Endothelial cell of umbilical vein (primary cell): ENCODE measurements around the gene DERA. TPM values are rescaled to one million over a fixed set of nuclear protein-coding genes. Genes with fewer than 3 reads are reported as not detected.

Experiments used
- BruUV-seq: library from RNA; stranded (reverse); fragments of 400-500 nt; replicated peaks from 2 replicates; lab custom pipeline; 2021; lab: Mats Ljungman, UMichigan
- CTCF ChIA-PET: fragments of 300-600, 350-600 bp; sonication (Branson Sonifier 250); formaldehyde crosslinking; loops from one replicate; lab custom pipeline; 2021; ENCODE audit warnings: antibody characterized with exemption, inconsistent platforms; lab: Charles Lee
- POLR2A ChIA-PET: fragments of 300-600, 350-600 bp; sonication (Branson Sonifier 250); formaldehyde crosslinking; loops from one replicate; lab custom pipeline; 2021; ENCODE audit warnings: antibody characterized with exemption, inconsistent platforms; lab: Charles Lee
- DNase-seq: peaks from one replicate; pipeline ENCODE4 v3.0.0-alpha.2; 2011; ENCODE audit warnings: low read depth, low spot score
- FAIRE-seq: peaks from 2 replicates; lab custom pipeline; 2011; peaks lifted over from hg19 to GRCh38; lab: Jason Lieb, UNC
- H2AFZ ChIP-seq: 2 replicates; pipeline ENCODE4 v1.6.0; 2012; ENCODE audit warnings: low read depth, low read length, control low read depth, inconsistent platforms
- H3K27ac ChIP-seq: 2 replicates; pipeline ENCODE4 v1.5.1; 2011; ENCODE audit warnings: low read depth, mild to moderate bottlenecking, control low read depth, low read length, moderate library complexity; ENCODE audit not compliant: insufficient read depth
- H3K27me3 ChIP-seq, 2 experiments: 2 replicates each; pipeline versions ENCODE4 v1.6.0 to v1.6.1; 2011; ENCODE audit warnings: low read length in 2 of 2, mixed read lengths in 1 of 2; ENCODE audit not compliant: control insufficient read depth in 2 of 2, insufficient read depth in 2 of 2
- H3K36me3 ChIP-seq, 2 experiments: 2 replicates in 1 of 2; 3 replicates in 1 of 2; pipeline ENCODE4 v1.5.1; 2011; ENCODE audit warnings: low read length in 2 of 2, mild to moderate bottlenecking in 1 of 2, moderate library complexity in 1 of 2; ENCODE audit not compliant: control insufficient read depth in 2 of 2, insufficient read depth in 2 of 2; ENCODE audit errors: extremely low read depth in 1 of 2
- H3K4me1 ChIP-seq: 3 replicates; pipeline ENCODE4 v1.5.1; 2011; ENCODE audit warnings: mild to moderate bottlenecking, low read length; ENCODE audit not compliant: control insufficient read depth, insufficient read depth; ENCODE audit errors: extremely low read depth
- H3K4me2 ChIP-seq: 2 replicates; pipeline ENCODE4 v1.6.1; 2011; ENCODE audit warnings: low read length, control low read depth, mixed read lengths; ENCODE audit not compliant: insufficient read depth
- H3K4me3 ChIP-seq, 3 experiments: fragments of 200-600 bp in 1 of 3; sonication (generic), shearing (Covaris generic) in 1 of 3; replicated peaks in 1 of 3; 2 replicates each; pipeline ENCODE4 v1.5.1; 2011 to 2016; ENCODE audit warnings: control low read depth in 3 of 3, low read length in 3 of 3, mild to moderate bottlenecking in 2 of 3, inconsistent platforms in 1 of 3, low read depth in 1 of 3, moderate library complexity in 1 of 3; ENCODE audit not compliant: insufficient read depth in 1 of 3
- H3K79me2 ChIP-seq: 2 replicates; pipeline ENCODE4 v1.6.0; 2012; ENCODE audit warnings: low read length, inconsistent platforms; ENCODE audit not compliant: control insufficient read depth, insufficient read depth
- H3K9ac ChIP-seq: replicated peaks from 2 replicates; pipeline ENCODE3; 2011; ENCODE audit warnings: low read length, control low read depth; ENCODE audit not compliant: insufficient read depth; ENCODE audit errors: extremely low read depth
- H3K9me1 ChIP-seq: replicated peaks from 3 replicates; pipeline ENCODE4 v1.6.0; 2011; ENCODE audit warnings: mild to moderate bottlenecking, low read length; ENCODE audit not compliant: control insufficient read depth, insufficient read depth; ENCODE audit errors: extremely low read depth
- H3K9me3 ChIP-seq: replicated peaks from 2 replicates; pipeline ENCODE4 v1.5.1; 2012; ENCODE audit warnings: low read length, inconsistent platforms; ENCODE audit not compliant: control insufficient read depth, insufficient read depth
- H4K20me1 ChIP-seq: replicated peaks from 2 replicates; pipeline ENCODE3; 2011; ENCODE audit warnings: mild to moderate bottlenecking, low read length; ENCODE audit not compliant: control insufficient read depth, insufficient read depth; ENCODE audit errors: extremely low read depth
- CTCF ChIP-seq, 2 donors: IDR thresholded peaks; 1 replicate in 1 of 2; 2 replicates in 1 of 2; pipeline ENCODE4 v1.5.1; 2011; ENCODE audit warnings: low read length in 2 of 2, mild to moderate bottlenecking in 2 of 2, moderate library complexity in 2 of 2, control low read depth in 1 of 2, inconsistent platforms in 1 of 2, low read depth in 1 of 2; ENCODE audit not compliant: insufficient read depth in 1 of 2; ENCODE audit errors: extremely low read depth in 1 of 2
- EZH2 ChIP-seq: IDR thresholded peaks from 2 replicates; pipeline ENCODE4 v1.6.1; 2012; ENCODE audit warnings: borderline replicate concordance, low read depth, mild to moderate bottlenecking, moderate library complexity, low read length, inconsistent platforms; ENCODE audit not compliant: severe bottlenecking
- GATA2 ChIP-seq: IDR thresholded peaks from 2 replicates; pipeline ENCODE4 v1.7.0; 2011; ENCODE audit warnings: low read depth, mild to moderate bottlenecking, moderate library complexity, mixed read lengths, low read length; ENCODE audit not compliant: insufficient read length, insufficient read depth
- MYC ChIP-seq: IDR thresholded peaks from one replicate; pipeline ENCODE4 v1.6.1; 2011; ENCODE audit warnings: mild to moderate bottlenecking, low read depth, low read length
- POLR2A ChIP-seq: IDR thresholded peaks from 2 replicates; pipeline ENCODE4 v1.6.1; 2012; ENCODE audit warnings: low read depth, mild to moderate bottlenecking, control low read depth, low read length
- POLR2AphosphoS5 ChIP-seq: IDR thresholded peaks from 2 replicates; pipeline ENCODE4 v1.6.1; 2012; ENCODE audit warnings: low read depth, mild to moderate bottlenecking, control low read depth, low read length, moderate library complexity; ENCODE audit not compliant: insufficient read depth
- dilution Hi-C: fragments of 300-500 bp; cut with MboI; formaldehyde crosslinking; loops from one replicate; pipeline ENCODE4 v1.15.0; 2019; ENCODE audit warnings: low sequenced_read_pairs; ENCODE audit not compliant: extremely low pct_ligation_motif_present
- intact Hi-C: fragments of 100-400 bp; cut with micrococcal nuclease; formaldehyde crosslinking; loops from one replicate; pipeline ENCODE4 v1.10.0; 2022
- polyA plus RNA-seq, 4 experiments: library from polyadenylated mRNA; depleted of rRNA in 3 of 4; stranded (reverse) in 3 of 4; unstranded in 1 of 4; fragments of >200 nt; gene quantifications; 2 replicates each; pipeline versions ENCODE4 v1.2.1 to v1.2.3, GENCODE V29; 2011 to 2012; ENCODE audit warnings: missing spikeins in 1 of 4
- total RNA-seq: library from RNA; stranded (reverse); gene quantifications from 2 replicates; pipeline ENCODE4 v1.2.3, GENCODE V29; 2021
- TF ChIP-seq, protein P1 (sequence below): IDR thresholded peaks from 2 replicates; pipeline ENCODE4 v1.6.1; 2011; ENCODE audit not compliant: insufficient read depth, insufficient read length

The DERA gene
- total and polyA plus RNA-seq, 2 donors (not counting 3 experiments of a cell fraction or from before 2014, with no cell fraction given) = 19.8 to 41.5 TPM

- Histone ChIP-seq H3K9me1 (no peaks in the 10 kb centered on the region), H3K4me2 (no peak overlapping the region), H3K36me3 (no peaks in the 10 kb centered on the region), H4K20me1 (no peaks in the 10 kb centered on the region), H3K4me3 (no peak overlapping the region), H3K27me3 (no peaks in the 10 kb centered on the region), H3K27ac (no peak overlapping the region), H3K4me1 (no peaks in the 10 kb centered on the region), H3K9ac (no peak overlapping the region), H3K9me3 (no peaks in the 10 kb centered on the region), H2AFZ (no peak overlapping the region), H3K79me2 (no peaks in the 10 kb centered on the region)
- ChIA-PET CTCF (no interaction called here), POLR2A (no interaction called here)
- intact Hi-C loops = no loop called here
- BruUV-seq = no TSS peak
- no peak for TF ChIP-seq POLR2A
- FAIRE-seq = no peak
- dilution Hi-C loops = no loop called here
- DNase-seq = no peak
These were observed 92.3 kb downstream of the DERA start for GRCh38 chr12:16003460-16003859.

- Histone ChIP-seq H3K9me1 (no peaks in the 10 kb centered on the region), H3K4me3 (no peak overlapping the region), H3K9me3 (no peaks in the 10 kb centered on the region), H3K4me1 (no peaks in the 10 kb centered on the region), H3K27me3 (no peaks in the 10 kb centered on the region), H4K20me1 (no peaks in the 10 kb centered on the region), H2AFZ (no peak overlapping the region), H3K9ac (no peak overlapping the region), H3K4me2 (no peak overlapping the region), H3K27ac (no peak overlapping the region), H3K36me3 (no peaks in the 10 kb centered on the region), H3K79me2 (no peaks in the 10 kb centered on the region)
- DNase-seq = no peak
- FAIRE-seq = peak; percentile 38
- dilution Hi-C loops = no loop called here
- ChIA-PET POLR2A (no interaction called here), CTCF (interaction anchor here (1.1 to 1.4 kb wide), 2 partner anchors 11 to 36 kb away, joined by 3 to 5 read pairs; no protein-coding TSS in a partner anchor)
- intact Hi-C loops = no loop called here
- no TSS peak for BruUV-seq
- TF ChIP-seq POLR2AphosphoS5 (no peak), MYC (no peak), CTCF (IDR thresholded peaks at IDR 0.05; ENCODE audit: extremely low read depth in 1 of 2, insufficient read depth in 1 of 2, low read depth in 1 of 2, low read length in 2 of 2) (no peak), GATA2 (no peak), EZH2 (no peak)
- TF ChIP-seq, protein P1, sequence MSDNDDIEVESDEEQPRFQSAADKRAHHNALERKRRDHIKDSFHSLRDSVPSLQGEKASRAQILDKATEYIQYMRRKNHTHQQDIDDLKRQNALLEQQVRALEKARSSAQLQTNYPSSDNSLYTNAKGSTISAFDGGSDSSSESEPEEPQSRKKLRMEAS = no peak
These were observed 95.6 kb downstream of the DERA start for GRCh38 chr12:16006752-16007151.
